ENCODE measurements around the gene JUND. TPM values are rescaled to one million over a fixed set of nuclear protein-coding genes. Genes with fewer than 3 reads are reported as not detected.

The JUND gene
- total RNA-seq, 1 donor from 2014 or later, result 266 TPM

DNA sequence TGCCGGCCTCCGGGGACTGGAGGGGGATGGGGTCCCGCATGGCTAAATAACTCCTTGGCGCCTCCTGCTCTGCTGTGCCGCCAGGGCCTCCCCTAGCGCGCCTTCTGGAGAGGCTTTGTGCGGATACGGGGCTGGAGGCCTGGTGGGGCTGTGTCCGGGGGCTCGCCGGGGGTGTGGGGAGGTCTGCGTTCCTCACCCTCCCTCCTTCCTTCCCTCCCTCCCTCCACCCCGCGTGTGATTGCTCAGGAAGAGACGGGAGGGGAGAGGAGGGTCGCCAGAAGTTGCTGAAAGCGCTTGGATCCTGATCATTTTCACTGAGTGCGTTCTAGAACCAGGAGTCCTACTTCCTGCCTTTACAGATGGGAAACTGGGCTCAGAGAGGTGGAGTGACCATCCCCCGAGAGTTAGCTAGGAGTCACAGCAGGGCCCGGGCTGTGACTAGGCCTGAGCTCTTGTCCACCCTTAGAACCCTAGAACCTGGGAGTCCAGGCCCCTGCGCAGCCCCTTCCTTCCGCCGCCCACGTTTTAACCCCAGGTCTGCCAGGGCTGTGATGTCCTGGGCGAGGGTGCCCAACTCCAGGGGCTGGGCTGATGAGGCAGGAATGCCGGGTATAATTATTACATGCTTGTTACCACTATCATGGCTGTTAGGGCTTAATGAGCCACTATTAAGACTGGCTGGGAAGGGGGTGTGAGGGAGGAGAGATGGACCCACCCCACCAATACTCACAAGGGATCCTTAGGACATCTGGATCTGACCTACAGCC is 782 bp upstream of the JUND start:
- no peak for DNase-seq (ENCODE audit: low read depth)
- peak overlapping the region; percentile 55 for H3K4me3 ChIP-seq (ENCODE audit: low read depth, low read length)
- TF ChIP-seq, protein P1, sequence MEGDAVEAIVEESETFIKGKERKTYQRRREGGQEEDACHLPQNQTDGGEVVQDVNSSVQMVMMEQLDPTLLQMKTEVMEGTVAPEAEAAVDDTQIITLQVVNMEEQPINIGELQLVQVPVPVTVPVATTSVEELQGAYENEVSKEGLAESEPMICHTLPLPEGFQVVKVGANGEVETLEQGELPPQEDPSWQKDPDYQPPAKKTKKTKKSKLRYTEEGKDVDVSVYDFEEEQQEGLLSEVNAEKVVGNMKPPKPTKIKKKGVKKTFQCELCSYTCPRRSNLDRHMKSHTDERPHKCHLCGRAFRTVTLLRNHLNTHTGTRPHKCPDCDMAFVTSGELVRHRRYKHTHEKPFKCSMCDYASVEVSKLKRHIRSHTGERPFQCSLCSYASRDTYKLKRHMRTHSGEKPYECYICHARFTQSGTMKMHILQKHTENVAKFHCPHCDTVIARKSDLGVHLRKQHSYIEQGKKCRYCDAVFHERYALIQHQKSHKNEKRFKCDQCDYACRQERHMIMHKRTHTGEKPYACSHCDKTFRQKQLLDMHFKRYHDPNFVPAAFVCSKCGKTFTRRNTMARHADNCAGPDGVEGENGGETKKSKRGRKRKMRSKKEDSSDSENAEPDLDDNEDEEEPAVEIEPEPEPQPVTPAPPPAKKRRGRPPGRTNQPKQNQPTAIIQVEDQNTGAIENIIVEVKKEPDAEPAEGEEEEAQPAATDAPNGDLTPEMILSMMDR (conservative IDR thresholded peaks at IDR 0.05; ENCODE audit: low read depth, low read length), result peak; percentile 14

DNA sequence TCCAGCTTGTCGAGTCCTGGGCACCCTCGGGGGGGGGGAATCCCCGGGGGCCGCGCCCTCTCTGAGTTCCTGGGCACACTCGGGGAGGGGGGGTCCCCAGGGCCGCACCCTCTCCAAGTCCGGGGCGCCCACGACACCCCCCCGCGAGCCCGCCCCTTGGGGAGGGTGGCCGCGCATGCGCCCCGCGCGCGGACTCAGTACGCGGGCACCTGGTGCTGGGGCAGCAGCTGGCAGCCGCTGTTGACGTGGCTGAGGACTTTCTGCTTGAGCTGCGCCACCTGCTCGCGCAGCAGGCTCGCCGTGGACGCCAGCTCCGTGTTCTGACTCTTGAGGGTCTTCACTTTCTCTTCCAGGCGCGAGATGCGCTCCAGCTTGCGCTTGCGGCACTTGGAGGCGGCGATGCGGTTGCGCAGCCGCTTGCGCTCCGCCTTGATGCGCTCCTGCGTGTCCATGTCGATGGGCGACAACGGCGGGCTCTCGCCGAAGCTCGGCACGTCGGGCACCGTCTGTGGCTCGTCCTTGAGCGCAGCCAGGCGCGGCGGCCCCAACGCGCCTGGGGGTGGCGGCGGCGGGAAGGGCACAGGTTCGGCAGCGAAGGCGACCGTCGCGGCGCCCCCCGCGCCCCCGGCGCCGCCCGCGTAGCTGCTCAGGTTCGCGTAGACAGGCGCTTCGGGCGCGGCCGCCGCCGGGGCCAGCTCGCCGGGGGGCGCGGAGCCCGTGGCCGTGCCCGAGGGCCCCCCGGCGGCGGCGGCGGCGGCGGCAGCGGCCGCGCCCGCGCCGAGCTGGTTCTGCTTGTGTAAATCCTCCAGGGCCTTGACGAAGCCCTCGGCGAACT is 958 bp downstream of the JUND start:
- no peak for DNase-seq (ENCODE audit: low read depth)
- H3K4me3 ChIP-seq (ENCODE audit: low read depth, low read length), result peak overlapping the region; percentile 97
- TF ChIP-seq, protein P1 (conservative IDR thresholded peaks at IDR 0.05; ENCODE audit: low read depth, low read length), result no peak

DNA sequence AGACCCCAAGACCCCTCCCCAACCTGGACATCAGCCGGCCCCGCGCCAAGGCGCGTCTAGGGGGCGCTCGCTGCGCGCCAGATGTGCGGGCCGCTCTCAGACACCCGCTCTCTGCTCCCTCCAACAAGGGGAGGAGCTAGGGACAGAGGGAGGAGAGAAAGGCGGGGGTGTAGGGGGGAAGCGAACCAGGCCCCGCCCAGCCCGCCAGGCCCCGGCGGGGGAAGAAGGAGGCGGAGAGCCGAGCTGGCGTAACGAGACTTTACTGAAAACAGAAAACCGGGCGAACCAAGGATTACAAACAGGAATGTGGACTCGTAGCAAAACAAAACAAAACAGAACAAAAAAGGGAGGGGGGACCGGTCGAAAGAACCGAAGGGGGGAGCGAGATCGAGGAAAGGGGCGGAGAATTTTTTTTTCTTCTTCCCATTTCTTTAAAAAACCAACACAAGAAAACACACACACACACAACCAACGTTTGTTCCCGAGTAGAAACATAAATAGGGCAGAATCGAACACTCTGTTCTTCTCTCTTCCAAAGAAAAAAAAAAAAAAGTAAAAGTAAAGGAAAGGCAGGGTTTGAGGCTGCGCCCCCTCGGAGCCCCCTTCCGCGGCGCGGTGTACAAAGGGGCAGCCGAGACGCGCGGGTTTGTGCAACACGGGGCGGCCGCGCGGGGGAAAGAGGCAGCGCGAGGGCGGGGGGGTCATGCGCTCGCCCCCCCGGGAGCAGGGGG is 1.7 kb downstream of the JUND start:
- peak overlapping the region; percentile 97 for H3K4me3 ChIP-seq (ENCODE audit: low read depth, low read length)
- no peak for DNase-seq (ENCODE audit: low read depth)
- TF ChIP-seq, protein P1 (conservative IDR thresholded peaks at IDR 0.05; ENCODE audit: low read depth, low read length), result peak; percentile 86

DNA sequence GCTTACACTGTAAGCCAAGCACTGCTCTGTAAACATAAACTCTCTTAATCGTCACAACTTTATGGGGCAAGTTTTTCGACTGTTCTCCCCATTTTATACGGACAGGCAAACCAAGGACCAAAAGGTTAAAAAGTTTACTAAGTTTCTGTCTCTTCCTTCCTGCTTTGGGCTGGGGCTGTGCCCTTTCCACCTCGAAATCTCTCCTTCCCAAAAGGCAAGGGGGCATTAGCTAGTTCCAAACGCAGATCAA is 2.2 kb downstream of the JUND start:
- DNase-seq (ENCODE audit: low read depth), result no peak
- peak overlapping the region; percentile 97 for H3K4me3 ChIP-seq (ENCODE audit: low read depth, low read length)
- TF ChIP-seq, protein P1 (conservative IDR thresholded peaks at IDR 0.05; ENCODE audit: low read depth, low read length), result no peak

DNA sequence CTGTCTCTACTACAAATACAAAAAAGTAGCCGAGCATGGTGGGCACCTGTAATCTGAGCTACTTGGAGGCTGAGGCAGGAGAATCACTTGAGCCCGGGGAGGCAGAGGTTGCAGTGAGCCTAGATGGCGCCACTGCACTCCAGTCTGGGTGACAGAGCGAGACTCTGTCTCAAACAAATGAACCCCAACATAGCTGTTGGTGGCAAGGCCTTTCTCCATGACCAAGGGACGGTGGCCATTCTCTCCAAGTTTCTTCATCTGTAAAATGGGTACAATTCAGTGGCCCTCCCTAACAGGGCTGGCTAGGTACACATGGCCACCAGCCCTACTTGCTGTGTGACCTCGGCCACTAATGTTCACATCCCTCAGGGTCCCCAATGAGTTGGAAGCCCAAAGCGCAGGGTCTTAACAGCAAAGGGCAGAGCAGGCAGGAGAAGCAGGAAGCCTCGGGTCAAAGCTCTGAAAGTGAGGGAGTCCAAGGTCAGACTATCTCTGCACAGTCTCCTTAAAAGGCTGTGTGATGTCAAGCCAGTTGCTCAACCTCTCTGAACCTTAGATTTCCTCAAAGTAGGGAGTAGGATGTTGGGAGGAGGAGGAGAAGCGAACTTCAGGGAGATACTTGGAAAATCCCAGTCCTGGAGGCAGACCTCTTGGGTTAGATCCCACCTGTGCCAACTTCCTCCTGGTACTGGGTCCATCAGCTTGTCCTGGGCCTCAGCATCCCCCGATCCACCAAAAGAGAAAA is 2.7 kb downstream of the JUND start:
- DNase-seq (ENCODE audit: low read depth), result no peak
- peak overlapping the region; percentile 97 for H3K4me3 ChIP-seq (ENCODE audit: low read depth, low read length)
- TF ChIP-seq, protein P1 (conservative IDR thresholded peaks at IDR 0.05; ENCODE audit: low read depth, low read length), result peak; percentile 45

DNA sequence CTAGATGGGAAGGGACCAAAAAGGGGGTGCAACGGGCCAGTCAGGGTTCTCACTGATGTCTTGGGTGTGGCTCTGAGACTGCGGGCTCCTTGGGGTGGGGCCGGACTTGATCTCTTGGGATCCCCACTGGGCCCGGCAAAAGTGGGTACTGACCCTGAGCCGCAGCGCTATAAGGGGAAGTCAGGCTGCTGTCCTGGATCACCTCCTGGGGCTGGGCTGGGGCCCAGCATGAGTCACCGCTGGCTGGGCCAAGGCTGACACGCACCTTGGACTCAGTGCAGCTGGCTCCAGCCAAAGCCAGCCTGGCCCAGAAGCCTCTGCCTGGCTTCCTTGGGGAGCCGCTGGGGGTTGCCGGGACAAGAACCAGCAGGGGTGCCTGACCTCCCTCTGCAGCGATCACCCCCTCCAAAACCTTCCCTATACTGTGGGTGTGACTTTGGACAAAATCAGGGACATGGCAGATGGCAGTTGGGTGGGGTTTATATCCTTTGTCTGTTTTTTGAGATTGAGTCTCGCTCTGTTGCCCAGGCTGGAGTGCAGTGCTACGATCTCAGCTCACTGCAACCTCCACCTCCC is 6.6 kb downstream of the JUND start:
- TF ChIP-seq, protein P1 (conservative IDR thresholded peaks at IDR 0.05; ENCODE audit: low read depth, low read length), result no peak
- no peak for DNase-seq (ENCODE audit: low read depth)
- no peak overlapping the region for H3K4me3 ChIP-seq (ENCODE audit: low read depth, low read length)

Data from epithelial cell of proximal tubule (primary cell).